Mesenteric fat pad (tissue), 1 donor: Measurements from ENCODE around the gene FBXL20. TPM values are rescaled to one million over a fixed set of nuclear protein-coding genes. Genes with fewer than 3 reads are reported as not detected.
"Not testable (repeated sequence)": the region's sequence is repeated elsewhere in the genome, so short reads cannot be mapped to it uniquely, and the experiment has no call there.

Experiments used
- DNase-seq: peaks from one replicate; pipeline ENCODE4 v3.0.0-alpha.2; 2020; ENCODE audit warnings: low spot score
- total RNA-seq: library from RNA; stranded (reverse); fragmentation: NEBNext Ultra II Directional; extraction: Animal tissue kit (Norgen Biotek cat#: 25700); gene quantifications from one replicate; pipeline ENCODE4 v1.2.1, GENCODE V29; 2021
- donor health status: DM: yes; HTN: yes; CAD: no.

FBXL20 gene
- total RNA-seq, 1 donor from 2014 or later = 17.4 TPM

DNA sequence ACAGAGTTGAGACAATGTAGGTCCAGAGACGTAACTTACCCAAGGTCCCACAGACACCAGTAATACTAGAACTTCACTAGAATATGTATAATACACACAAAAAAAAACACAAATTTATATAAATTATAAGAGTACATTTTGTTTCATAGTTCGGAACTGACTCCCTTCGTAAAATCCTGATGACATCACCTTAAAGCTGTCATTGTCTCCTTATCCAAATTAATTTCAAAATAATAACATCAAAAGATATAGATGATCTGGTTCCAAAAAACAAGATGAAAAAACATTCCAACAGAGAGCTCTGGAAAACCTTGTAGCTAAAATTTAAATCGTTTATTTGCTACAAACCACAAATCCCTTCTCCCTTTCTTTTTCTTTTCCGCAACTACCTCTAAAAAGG lies 10.0 kb downstream of the FBXL20 start:
- DNase-seq = no peak

GRCh38 chr17:39385040-39385439 lies 16.4 kb downstream of the FBXL20 start:
- no peak for DNase-seq

GRCh38 chr17:39380144-39380543 lies 21.3 kb downstream of the FBXL20 start:
- DNase-seq = no peak

DNA sequence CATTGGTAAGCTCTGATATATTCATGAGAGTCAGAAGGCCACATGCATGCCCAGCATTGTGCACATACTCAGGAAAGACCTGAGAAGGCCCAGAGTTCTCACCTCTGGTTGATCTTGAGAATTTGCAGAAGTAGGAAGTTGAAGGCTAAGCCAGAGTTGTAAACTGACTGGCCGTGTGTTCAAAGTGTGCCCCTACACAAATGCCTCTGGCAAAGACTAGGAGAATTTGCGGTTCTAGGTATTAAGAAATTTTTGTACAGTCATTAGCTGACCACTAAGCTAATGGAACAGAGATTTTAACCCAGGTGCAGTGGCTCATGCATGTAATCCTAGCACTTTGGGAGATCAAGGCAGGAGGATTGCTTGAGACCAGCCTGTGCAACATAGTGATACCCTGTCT lies 25.0 kb downstream of the FBXL20 start:
- DNase-seq = no peak

GRCh38 chr17:39367805-39368204 lies 33.6 kb downstream of the FBXL20 start:
- not testable (repeated sequence) for DNase-seq

GRCh38 chr17:39365872-39366271 lies 35.6 kb downstream of the FBXL20 start:
- DNase-seq = no peak

- DNase-seq = no peak
These were observed 36.2 kb downstream of the FBXL20 start for GRCh38 chr17:39365242-39365641.

DNA sequence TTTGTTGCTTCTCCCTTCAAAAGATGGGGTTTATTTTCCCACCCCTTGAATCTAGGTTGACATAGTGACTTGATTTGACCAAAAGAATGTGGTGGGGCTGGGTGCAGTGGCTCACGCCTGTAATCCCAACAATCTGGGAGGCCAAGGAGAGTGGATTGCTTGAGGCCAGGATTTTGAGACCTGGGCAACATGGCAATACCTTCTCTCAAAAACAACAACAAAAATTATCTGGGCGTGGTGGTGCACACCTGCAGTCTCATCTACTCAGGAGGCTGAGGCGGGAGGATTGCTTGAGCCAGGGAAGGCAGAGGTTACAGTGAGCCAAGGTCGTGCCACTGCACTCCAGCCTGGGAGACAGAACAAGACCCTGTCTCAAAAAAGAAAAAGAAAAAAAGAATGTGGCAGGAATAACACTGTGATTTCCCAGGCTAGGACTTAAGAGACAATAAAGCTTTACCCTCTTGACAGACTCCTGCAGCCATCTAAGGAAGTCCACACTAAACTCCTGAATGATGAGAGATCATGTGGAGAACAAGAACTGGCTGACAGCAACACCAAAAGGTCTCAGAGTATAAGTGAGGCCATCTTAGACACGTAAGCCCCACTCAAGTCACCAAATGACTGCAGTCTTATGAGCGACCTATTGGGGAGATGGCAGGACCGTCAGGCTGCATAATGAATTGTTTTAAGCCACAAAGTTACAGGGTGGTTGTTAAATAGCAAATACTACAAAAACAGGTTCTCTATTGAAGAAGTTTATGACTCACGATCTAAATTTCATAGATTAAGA lies 37.0 kb downstream of the FBXL20 start:
- DNase-seq = peak; percentile 14

- DNase-seq = no peak
These were observed 40.4 kb downstream of the FBXL20 start for GRCh38 chr17:39361064-39361463.

- DNase-seq = no peak
These were observed 40.9 kb downstream of the FBXL20 start for GRCh38 chr17:39360537-39360936.

DNA sequence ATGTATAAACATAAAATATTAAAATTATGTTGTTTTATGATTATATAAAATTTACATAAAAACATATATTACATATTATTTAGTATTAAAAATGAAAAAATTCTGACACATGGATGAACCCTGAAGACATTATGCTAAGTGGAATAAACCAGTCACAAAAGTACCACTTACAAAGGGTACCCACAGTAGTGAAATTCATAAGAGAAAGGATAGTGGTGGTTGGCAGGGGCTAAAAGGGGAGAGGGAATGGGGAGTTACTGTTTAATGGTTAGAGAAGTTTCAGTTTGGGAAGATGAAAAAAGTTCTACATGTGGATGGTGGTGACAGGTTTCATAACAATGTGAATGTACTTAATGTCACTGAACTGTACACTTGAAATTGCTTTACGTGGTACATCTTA lies 41.4 kb downstream of the FBXL20 start:
- DNase-seq = no peak

DNA sequence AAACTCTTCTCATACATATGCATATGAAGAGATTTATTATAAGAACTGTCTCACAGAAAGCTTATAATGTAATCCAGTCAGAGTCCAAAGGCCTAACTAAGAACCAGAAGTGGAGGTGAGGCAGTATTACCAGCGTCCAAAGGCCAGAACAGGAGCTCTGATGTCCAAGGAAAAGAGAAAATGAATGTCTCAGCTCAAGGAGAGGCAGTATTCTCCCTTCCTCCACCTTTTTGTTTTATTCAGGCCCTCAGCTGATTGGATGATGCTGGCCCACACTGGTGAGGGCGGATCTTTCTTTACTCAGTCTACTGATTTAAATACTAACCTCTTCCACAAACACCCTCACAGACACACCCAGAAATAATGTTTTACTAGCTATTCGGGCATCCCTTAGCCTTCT lies 43.4 kb downstream of the FBXL20 start:
- DNase-seq = no peak

DNA sequence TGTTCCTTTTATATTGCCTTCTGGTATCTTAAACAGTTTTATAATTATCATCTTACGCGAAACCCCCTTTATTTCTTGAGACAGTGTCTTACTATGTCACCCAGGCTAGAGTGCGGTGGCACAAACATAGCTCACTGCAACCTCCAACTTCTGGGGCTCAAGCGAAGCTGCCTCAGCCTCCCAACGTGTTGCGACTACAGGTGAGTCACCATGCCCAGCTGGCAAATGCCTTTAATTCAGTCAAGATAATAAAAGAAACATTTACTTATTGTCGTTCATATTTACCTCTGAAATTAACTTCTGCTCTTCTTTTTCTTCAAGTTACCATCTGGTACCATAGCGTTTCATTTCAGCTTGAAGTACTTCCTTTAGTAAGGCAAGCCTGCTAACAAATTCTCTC lies 43.9 kb downstream of the FBXL20 start:
- DNase-seq = no peak

GRCh38 chr17:39352986-39353385 lies 48.4 kb downstream of the FBXL20 start:
- no peak for DNase-seq

GRCh38 chr17:39352511-39352910 lies 48.9 kb downstream of the FBXL20 start:
- DNase-seq = no peak

GRCh38 chr17:39351508-39351907 lies 49.9 kb downstream of the FBXL20 start:
- no peak for DNase-seq

DNA sequence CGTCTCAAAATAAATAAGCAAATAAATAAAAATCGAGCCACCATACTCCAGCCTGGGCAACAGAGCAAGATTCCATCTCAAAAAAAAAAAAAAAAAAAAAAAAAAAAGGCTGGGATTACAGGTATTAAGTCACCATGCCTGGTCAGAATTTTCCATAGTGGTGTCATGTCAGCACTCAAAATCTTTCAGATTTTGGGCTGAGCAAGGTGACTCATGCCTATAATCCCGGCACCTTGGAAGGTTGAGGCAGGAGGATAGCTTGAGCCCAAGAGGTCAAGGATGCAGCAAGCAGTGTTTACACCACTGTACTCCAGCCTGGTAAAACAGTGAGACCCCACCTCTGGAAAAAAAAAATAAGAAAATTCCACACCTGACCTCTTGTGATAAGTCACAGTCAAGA lies 52.2 kb downstream of the FBXL20 start:
- DNase-seq = no peak

- not testable (repeated sequence) for DNase-seq
These were observed 54.6 kb downstream of the FBXL20 start for GRCh38 chr17:39346863-39347262.

DNA sequence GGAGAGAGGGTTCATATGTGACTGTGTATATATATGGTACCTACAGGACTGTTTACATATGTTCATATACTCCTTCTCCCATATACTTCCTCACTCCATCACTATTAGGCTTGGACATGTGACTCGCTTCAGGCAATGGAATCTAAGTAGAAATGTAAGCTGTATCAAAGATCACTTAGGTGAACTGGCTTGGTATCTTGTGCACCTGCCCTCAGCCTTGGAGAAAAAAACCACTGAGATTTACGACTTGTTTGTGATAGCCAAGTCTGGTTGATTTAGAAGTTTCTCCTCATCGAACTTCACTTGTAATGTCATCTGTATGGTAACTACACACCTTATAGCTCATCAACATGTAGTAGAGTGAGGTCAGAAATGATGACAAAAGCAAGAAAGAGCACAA lies 59.9 kb downstream of the FBXL20 start:
- DNase-seq = no peak

DNA sequence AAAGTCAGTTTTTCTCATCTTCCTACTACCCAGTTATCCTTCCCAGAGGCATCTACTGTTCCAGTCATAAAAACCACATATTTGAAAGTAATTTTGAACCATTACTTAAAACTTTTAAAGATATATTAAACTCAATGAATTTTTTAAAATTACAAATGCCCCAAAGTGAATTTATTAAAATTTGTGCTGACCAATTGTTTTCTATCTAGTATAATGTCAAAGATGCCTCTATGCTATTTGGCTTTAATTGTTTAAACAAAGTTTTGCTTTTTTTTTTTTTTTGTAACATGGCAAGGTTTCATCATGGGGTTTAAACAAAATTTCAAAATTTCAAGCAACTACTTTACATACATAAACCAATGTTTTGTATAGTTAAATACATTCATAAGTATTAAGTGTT lies 60.7 kb downstream of the FBXL20 start:
- no peak for DNase-seq

DNA sequence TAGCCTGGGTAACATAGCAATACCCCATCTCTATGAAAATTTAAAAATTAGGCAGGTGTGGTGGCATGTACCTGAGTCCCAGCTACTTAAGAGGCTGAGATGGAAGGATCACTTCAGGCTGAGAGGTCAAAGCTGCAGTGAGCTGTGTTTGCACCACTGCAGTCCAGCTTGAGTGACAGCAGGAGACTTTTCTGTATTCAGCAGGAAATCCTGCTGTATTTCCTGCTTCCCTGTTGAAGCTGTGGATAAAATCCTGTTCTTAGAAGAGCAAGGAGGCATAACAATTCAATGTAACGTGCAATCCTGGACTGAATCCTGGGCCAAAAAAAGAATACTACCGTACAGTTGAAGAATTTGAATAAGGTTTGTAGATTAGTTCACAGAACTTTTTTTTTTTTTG lies 62.2 kb downstream of the FBXL20 start:
- no peak for DNase-seq

DNA sequence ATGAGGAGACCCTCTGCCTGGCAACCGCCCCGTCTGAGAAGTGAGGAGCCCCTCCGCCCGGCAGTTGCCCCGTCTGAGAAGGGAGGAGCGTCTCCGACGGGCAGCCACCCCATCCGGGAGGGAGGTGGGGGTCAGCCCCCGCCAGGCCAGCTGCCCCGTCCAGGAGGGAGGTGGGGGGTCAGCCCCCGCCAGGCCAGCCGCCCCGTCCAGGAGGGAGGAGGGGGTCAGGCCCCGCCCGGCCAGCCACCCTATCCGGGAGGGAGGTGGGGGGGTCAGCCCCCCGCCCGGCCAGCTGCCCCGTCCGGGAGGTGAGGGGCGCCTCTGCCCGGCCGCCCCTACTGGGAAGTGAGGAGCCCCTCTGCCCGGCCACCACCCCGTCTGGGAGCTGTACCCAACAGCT lies 63.8 kb downstream of the FBXL20 start:
- DNase-seq = not testable (repeated sequence)

DNA sequence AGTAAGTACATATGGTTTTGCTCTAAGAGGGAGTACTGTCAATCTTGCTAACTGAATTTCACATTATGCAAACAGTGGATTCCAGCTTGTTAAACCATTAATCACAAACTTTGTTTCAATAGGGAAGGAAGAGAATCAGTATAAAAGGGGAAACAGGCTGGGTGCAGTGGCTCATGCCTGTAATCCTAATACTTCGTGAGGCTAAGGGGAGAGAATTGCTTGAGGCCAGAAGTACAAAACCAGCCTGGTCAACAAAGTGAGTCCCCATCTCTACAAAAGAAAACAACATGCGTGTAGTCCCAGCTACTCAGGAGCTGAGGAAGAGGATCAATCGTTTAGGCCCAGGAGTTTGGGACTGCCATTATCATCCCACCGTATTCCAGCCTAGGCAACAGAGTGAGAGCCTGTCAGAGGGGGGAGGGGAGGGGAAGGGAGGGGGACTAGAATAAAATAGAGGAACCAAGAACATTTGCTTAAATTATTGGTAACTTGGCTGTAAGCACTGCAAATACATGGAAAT lies 65.7 kb downstream of the FBXL20 start:
- DNase-seq = no peak
